ENCODE data around the gene IFNAR1.

Gene IFNAR1

GRCh38 chr21:33398361-33398760 is 73.6 kb downstream of the IFNAR1 start:
- no peak for TF ChIP-seq POLR2AphosphoS5 (IDR thresholded peaks at IDR 0.05; ENCODE audit: low read depth)
- Histone ChIP-seq H3K4me3 (replicated peaks; ENCODE audit: insufficient read depth, low read length) (no peak overlapping the region), H3K27ac (replicated peaks) (no peak overlapping the region), H3K27me3 (ENCODE audit: insufficient read depth, poor library complexity, severe bottlenecking) (no peaks in the 10 kb centered on the region)
- no peak for DNase-seq (ENCODE audit: low read depth in 1 of 2, low spot score in 1 of 2)

GRCh38 chr21:33401630-33401992 is 76.8 kb downstream of the IFNAR1 start:
- Histone ChIP-seq H3K27me3 (ENCODE audit: insufficient read depth, poor library complexity, severe bottlenecking) (no peaks in the 10 kb centered on the region), H3K4me3 (replicated peaks; ENCODE audit: insufficient read depth, low read length) (0 out of 2 replicates have a peak overlapping the region, but pooled peaks have one; percentile 8), H3K27ac (replicated peaks) (peak overlapping the region; percentile 97)
- DNase-seq (ENCODE audit: low read depth in 1 of 2, low spot score in 1 of 2), result peak in 1 of 2 experiments; percentile 73
- TF ChIP-seq CTCF (IDR thresholded peaks at IDR 0.05; ENCODE audit: insufficient read depth, low read length), result no peak
- TF ChIP-seq SPI1 (IDR thresholded peaks at IDR 0.05; ENCODE audit: borderline replicate concordance, low read depth), result peak; percentile 62

GRCh38 chr21:33402001-33402979 is 77.5 kb downstream of the IFNAR1 start:
- Histone ChIP-seq H3K27me3 (ENCODE audit: insufficient read depth, poor library complexity, severe bottlenecking) (no peaks in the 10 kb centered on the region), H3K27ac (replicated peaks) (peak overlapping the region; percentile 97), H3K4me3 (replicated peaks; ENCODE audit: insufficient read depth, low read length) (peak overlapping the region; percentile 43)
- DNase-seq (ENCODE audit: low read depth in 1 of 2, low spot score in 1 of 2), result peak; percentile 84 to 88
- TF ChIP-seq REST (IDR thresholded peaks at IDR 0.05; ENCODE audit: insufficient replicate concordance, low read depth), result peak; percentile 56
- TF ChIP-seq POLR2AphosphoS5 (IDR thresholded peaks at IDR 0.05; ENCODE audit: low read depth), result peak; percentile 74
- TF ChIP-seq SPI1 (IDR thresholded peaks at IDR 0.05; ENCODE audit: borderline replicate concordance, low read depth), result peak; percentile 87
- no peak for TF ChIP-seq GABPA (IDR thresholded peaks at IDR 0.05; ENCODE audit: low read depth)

- H3K27ac ChIP-seq (replicated peaks), result peak within 1 kb of the TSS; percentile 97
- H3K4me3 ChIP-seq (replicated peaks; ENCODE audit: insufficient read depth, low read length), result peak within 1 kb of the TSS; percentile 82
- no peaks in the 10 kb centered on the region for H3K27me3 ChIP-seq (ENCODE audit: insufficient read depth, poor library complexity, severe bottlenecking)
- DNase-seq (ENCODE audit: low read depth in 1 of 2, low spot score in 1 of 2), result no peak
- TF ChIP-seq GABPA (IDR thresholded peaks at IDR 0.05; ENCODE audit: low read depth) (no peak), POLR2AphosphoS5 (IDR thresholded peaks at IDR 0.05; ENCODE audit: low read depth) (0 out of 2 replicates have a peak, but pooled peaks have one; percentile 4), REST (IDR thresholded peaks at IDR 0.05; ENCODE audit: insufficient replicate concordance, low read depth) (no peak), CTCF (IDR thresholded peaks at IDR 0.05; ENCODE audit: insufficient read depth, low read length) (no peak), SPI1 (IDR thresholded peaks at IDR 0.05; ENCODE audit: borderline replicate concordance, low read depth) (no peak)
These were observed 78.5 kb downstream of the IFNAR1 start, which contains the start of gene IFNGR2 for GRCh38 chr21:33403128-33403785. IFNGR2 (plus strand) TSS chr21:33403413; CDS start chr21:33403544, 131 bp downstream.

Data from HL-60 (cell line).